NB4 (cell line): ENCODE data around the gene SH3BP1.

Experiments used
- TF ChIP-seq, protein P1 (sequence below): IDR thresholded peaks from one replicate; pipeline ENCODE4 v1.5.1; 2012; ENCODE audit warnings: low read depth, low read length
- TF ChIP-seq, protein P2 (sequence below): IDR thresholded peaks from 2 replicates; pipeline ENCODE4 v1.6.1; 2011; ENCODE audit warnings: low read depth, low read length

DNA sequence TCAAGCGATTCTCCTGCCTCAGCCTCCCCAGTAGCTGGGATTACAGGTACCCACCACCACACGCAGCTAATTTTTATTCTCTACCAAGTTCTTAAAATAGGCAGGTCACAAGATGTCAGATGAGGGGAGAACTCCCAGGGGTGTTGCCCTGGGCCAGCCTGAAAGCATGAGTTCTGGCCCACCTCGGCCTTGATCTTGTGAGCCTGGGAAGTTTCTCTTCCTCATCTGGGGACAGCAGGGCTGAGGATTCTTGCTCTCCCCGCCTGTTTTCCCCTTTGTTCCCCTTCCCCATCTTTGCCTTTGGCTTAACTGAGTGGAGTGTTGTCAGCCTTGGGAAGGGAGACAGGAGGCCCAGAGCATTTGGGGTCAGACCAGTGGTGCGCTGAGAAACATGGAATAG, 22.6 kb downstream of the SH3BP1 start:
- TF ChIP-seq, protein P1, sequence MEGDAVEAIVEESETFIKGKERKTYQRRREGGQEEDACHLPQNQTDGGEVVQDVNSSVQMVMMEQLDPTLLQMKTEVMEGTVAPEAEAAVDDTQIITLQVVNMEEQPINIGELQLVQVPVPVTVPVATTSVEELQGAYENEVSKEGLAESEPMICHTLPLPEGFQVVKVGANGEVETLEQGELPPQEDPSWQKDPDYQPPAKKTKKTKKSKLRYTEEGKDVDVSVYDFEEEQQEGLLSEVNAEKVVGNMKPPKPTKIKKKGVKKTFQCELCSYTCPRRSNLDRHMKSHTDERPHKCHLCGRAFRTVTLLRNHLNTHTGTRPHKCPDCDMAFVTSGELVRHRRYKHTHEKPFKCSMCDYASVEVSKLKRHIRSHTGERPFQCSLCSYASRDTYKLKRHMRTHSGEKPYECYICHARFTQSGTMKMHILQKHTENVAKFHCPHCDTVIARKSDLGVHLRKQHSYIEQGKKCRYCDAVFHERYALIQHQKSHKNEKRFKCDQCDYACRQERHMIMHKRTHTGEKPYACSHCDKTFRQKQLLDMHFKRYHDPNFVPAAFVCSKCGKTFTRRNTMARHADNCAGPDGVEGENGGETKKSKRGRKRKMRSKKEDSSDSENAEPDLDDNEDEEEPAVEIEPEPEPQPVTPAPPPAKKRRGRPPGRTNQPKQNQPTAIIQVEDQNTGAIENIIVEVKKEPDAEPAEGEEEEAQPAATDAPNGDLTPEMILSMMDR, result no peak
- TF ChIP-seq, protein P2, sequence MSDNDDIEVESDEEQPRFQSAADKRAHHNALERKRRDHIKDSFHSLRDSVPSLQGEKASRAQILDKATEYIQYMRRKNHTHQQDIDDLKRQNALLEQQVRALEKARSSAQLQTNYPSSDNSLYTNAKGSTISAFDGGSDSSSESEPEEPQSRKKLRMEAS, result no peak
